WI38 (cell line): Measurements from ENCODE around the gene ATXN7.

Source experiments
- H3K4me3 ChIP-seq: 2 replicates; pipeline ENCODE4 v1.5.1; 2011; ENCODE audit warnings: low read depth, mild to moderate bottlenecking, control low read depth, low read length
- CTCF ChIP-seq: IDR thresholded peaks from 2 replicates; pipeline ENCODE4 v1.5.1; 2012; ENCODE audit warnings: low read depth, mild to moderate bottlenecking, control low read depth, low read length

Gene ATXN7

GRCh38 chr3:64049136-64049535 lies 185.5 kb downstream of the ATXN7 start:
- no peak for TF ChIP-seq CTCF
- no peak overlapping the region for H3K4me3 ChIP-seq

GRCh38 chr3:64049832-64050231 lies 186.2 kb downstream of the ATXN7 start:
- no peak for TF ChIP-seq CTCF
- H3K4me3 ChIP-seq, result no peak overlapping the region
